Keratinocyte (primary cell): ENCODE data around the gene TPO. TPM values are rescaled to one million over a fixed set of nuclear protein-coding genes. Genes with fewer than 3 reads are reported as not detected.

Experiments used
- DNase-seq: peaks from one replicate; pipeline ENCODE4 v3.0.0-alpha.2; 2011; ENCODE audit warnings: low read depth, missing footprints, low spot score
- FAIRE-seq: peaks from 2 replicates; lab custom pipeline; 2011; peaks lifted over from hg19 to GRCh38; lab: Jason Lieb, UNC
- H2AFZ ChIP-seq: 2 replicates; pipeline ENCODE4 v1.6.0; 2012; ENCODE audit warnings: low read length, control low read depth, inconsistent platforms; ENCODE audit not compliant: control insufficient read depth
- H3K27ac ChIP-seq: 2 replicates; pipeline ENCODE4 v1.5.1; 2011; ENCODE audit warnings: low read length; ENCODE audit not compliant: control insufficient read depth, insufficient read depth
- H3K27me3 ChIP-seq: 3 replicates; pipeline ENCODE4 v1.6.0; 2011; ENCODE audit warnings: low read length; ENCODE audit not compliant: control insufficient read depth, insufficient read depth; ENCODE audit errors: extremely low read depth
- H3K36me3 ChIP-seq, 2 experiments: 2 replicates in 1 of 2; 3 replicates in 1 of 2; pipeline ENCODE4 v1.5.1; 2011; ENCODE audit warnings: low read length in 2 of 2, mild to moderate bottlenecking in 1 of 2; ENCODE audit not compliant: control insufficient read depth in 2 of 2, insufficient read depth in 2 of 2; ENCODE audit errors: extremely low read depth in 1 of 2
- H3K4me1 ChIP-seq: 3 replicates; pipeline ENCODE4 v1.5.1; 2011; ENCODE audit warnings: low read length; ENCODE audit not compliant: control insufficient read depth, insufficient read depth; ENCODE audit errors: extremely low read depth
- H3K4me2 ChIP-seq: 3 replicates; pipeline ENCODE4 v1.6.0; 2011; ENCODE audit warnings: low read depth, low read length; ENCODE audit not compliant: control insufficient read depth, insufficient read depth; ENCODE audit errors: extremely low read depth
- H3K4me3 ChIP-seq, 3 experiments: fragments of 200-600 bp in 1 of 3; sonication (generic) in 1 of 3; 2 replicates in 2 of 3; 3 replicates in 1 of 3; pipeline ENCODE4 v1.5.1; 2011 to 2016; ENCODE audit warnings: low read length in 3 of 3, mild to moderate bottlenecking in 3 of 3, control low read depth in 2 of 3, inconsistent platforms in 1 of 3, low read depth in 1 of 3, mixed read lengths in 1 of 3, mixed run types in 1 of 3, moderate library complexity in 1 of 3; ENCODE audit not compliant: control insufficient read depth in 2 of 3, insufficient read depth in 2 of 3; ENCODE audit errors: extremely low read depth in 1 of 3
- H3K79me2 ChIP-seq: 2 replicates; pipeline ENCODE4 v1.6.0; 2012; ENCODE audit warnings: low read length; ENCODE audit not compliant: control insufficient read depth, insufficient read depth
- H3K9ac ChIP-seq: 3 replicates; pipeline ENCODE4 v1.6.0; 2011; ENCODE audit warnings: low read length; ENCODE audit not compliant: control insufficient read depth, insufficient read depth; ENCODE audit errors: extremely low read depth
- H3K9me1 ChIP-seq: 3 replicates; pipeline ENCODE4 v1.6.0; 2011; ENCODE audit warnings: low read length; ENCODE audit not compliant: control insufficient read depth, insufficient read depth; ENCODE audit errors: extremely low read depth
- H3K9me3 ChIP-seq: 2 replicates; pipeline ENCODE4 v1.5.1; 2012; ENCODE audit warnings: low read depth, low read length; ENCODE audit not compliant: control insufficient read depth
- H4K20me1 ChIP-seq: 3 replicates; pipeline ENCODE4 v1.6.0; 2011; ENCODE audit warnings: low read length; ENCODE audit not compliant: control insufficient read depth, insufficient read depth; ENCODE audit errors: extremely low read depth
- EZH2 ChIP-seq: IDR thresholded peaks from one replicate; pipeline ENCODE4 v1.6.1; 2012; ENCODE audit warnings: inconsistent platforms, mild to moderate bottlenecking, low read length, moderate library complexity
- dilution Hi-C: fragments of 300-500 bp; cut with MboI; formaldehyde crosslinking; loops from one replicate; pipeline ENCODE4 v1.7.0; 2020; ENCODE audit warnings: low sequenced_read_pairs; ENCODE audit not compliant: extremely low pct_ligation_motif_present
- polyA plus RNA-seq, 5 experiments: library from polyadenylated mRNA; depleted of rRNA in 3 of 5; stranded (reverse) in 3 of 5; stranded (forward) in 1 of 5; unstranded in 1 of 5; fragments of >200 nt; gene quantifications; 1 replicate in 1 of 5; 2 replicates in 3 of 5; 3 replicates in 1 of 5; pipeline versions ENCODE4 v1.2.1 to v1.2.3, GENCODE V29; 2011 to 2012; ENCODE audit warnings: missing spikeins in 2 of 5, low read depth in 1 of 5, low replicate concordance in 1 of 5
- TF ChIP-seq, protein P1 (sequence below), 3 experiments: IDR thresholded peaks in 1 of 3; conservative IDR thresholded peaks in 1 of 3; optimal IDR thresholded peaks in 1 of 3; 2 replicates in 2 of 3; 3 replicates in 1 of 3; pipeline versions ENCODE3 to v1.5.1; 2011; ENCODE audit warnings: low read length in 3 of 3, mild to moderate bottlenecking in 3 of 3, moderate library complexity in 2 of 3, control low read depth in 1 of 3, inconsistent platforms in 1 of 3; ENCODE audit not compliant: insufficient read depth in 2 of 3; ENCODE audit errors: extremely low read depth in 1 of 3

TPO gene
- polyA plus RNA-seq, 1 donor (not counting 4 experiments of a cell fraction or from before 2014, with no cell fraction given) = 0.07 TPM

DNA sequence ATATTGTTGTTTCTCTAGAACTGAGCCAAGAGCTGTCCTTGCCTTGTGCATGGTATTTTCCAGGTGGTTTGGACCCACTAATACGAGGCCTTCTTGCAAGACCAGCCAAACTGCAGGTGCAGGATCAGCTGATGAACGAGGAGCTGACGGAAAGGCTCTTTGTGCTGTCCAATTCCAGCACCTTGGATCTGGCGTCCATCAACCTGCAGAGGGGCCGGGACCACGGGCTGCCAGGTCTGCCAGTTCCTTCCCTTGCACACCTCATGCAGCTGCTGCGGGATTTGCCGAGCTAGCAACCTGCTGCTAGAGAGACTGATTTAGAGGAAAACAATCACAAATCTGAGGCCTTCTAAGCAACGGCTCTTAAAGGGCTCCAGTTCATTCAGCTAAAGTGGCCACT, 74.5 kb downstream of the TPO start:
- no peak overlapping the region for H3K4me2 ChIP-seq
- H3K79me2 ChIP-seq = no peaks in the 10 kb centered on the region
- H3K27ac ChIP-seq = no peak overlapping the region
- FAIRE-seq (no peak), DNase-seq (no peak)
- H3K36me3 ChIP-seq = no peaks in the 10 kb centered on the region
- dilution Hi-C loops = no loop called here
- H3K9me3 ChIP-seq = peaks cover 4% of the 10 kb centered on the region
- H3K9me1 ChIP-seq = no peaks in the 10 kb centered on the region
- H2AFZ ChIP-seq = no peak overlapping the region
- H3K4me1 ChIP-seq = no peaks in the 10 kb centered on the region
- H4K20me1 ChIP-seq = no peaks in the 10 kb centered on the region
- H3K27me3 ChIP-seq = no peaks in the 10 kb centered on the region
- no peak overlapping the region for H3K9ac ChIP-seq
- no peak overlapping the region for H3K4me3 ChIP-seq
- no peak for TF ChIP-seq EZH2
- TF ChIP-seq, protein P1, sequence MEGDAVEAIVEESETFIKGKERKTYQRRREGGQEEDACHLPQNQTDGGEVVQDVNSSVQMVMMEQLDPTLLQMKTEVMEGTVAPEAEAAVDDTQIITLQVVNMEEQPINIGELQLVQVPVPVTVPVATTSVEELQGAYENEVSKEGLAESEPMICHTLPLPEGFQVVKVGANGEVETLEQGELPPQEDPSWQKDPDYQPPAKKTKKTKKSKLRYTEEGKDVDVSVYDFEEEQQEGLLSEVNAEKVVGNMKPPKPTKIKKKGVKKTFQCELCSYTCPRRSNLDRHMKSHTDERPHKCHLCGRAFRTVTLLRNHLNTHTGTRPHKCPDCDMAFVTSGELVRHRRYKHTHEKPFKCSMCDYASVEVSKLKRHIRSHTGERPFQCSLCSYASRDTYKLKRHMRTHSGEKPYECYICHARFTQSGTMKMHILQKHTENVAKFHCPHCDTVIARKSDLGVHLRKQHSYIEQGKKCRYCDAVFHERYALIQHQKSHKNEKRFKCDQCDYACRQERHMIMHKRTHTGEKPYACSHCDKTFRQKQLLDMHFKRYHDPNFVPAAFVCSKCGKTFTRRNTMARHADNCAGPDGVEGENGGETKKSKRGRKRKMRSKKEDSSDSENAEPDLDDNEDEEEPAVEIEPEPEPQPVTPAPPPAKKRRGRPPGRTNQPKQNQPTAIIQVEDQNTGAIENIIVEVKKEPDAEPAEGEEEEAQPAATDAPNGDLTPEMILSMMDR (optimal IDR thresholded peaks at IDR 0.05 in 1 of 3, IDR thresholded peaks at IDR 0.05 in 1 of 3, conservative IDR thresholded peaks at IDR 0.05 in 1 of 3; ENCODE audit: extremely low read depth in 1 of 3, insufficient read depth in 2 of 3, low read length in 3 of 3) = no peak

DNA sequence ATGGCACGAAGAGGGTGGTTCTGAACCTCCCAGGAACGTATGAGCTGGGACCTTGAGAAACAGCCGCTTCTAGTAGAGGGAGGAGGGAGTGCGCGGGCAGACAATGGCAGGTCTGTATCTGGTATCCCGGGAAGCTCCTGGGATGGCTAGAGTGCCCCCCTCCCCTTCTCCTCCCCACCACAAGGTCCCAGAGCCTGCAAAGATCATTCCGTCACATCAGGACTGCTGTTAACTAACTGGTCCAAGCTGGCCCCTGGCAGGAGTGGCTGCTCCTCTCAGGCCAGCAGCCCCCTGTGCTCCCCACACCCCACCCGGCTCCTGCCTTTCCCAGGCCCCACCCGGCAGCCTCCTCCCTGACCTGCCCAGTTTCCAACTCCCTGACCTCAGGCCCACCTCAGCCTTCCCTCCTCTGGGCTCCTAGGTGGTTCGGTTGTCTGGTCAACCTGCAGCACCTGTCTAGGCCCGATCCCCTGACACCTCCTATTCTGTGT, 75.0 kb downstream of the TPO start:
- FAIRE-seq (no peak), DNase-seq (no peak)
- H3K27me3 ChIP-seq = no peaks in the 10 kb centered on the region
- H3K9me1 ChIP-seq = no peaks in the 10 kb centered on the region
- H4K20me1 ChIP-seq = no peaks in the 10 kb centered on the region
- H2AFZ ChIP-seq = no peak overlapping the region
- no peaks in the 10 kb centered on the region for H3K4me1 ChIP-seq
- dilution Hi-C loops = no loop called here
- H3K27ac ChIP-seq = no peak overlapping the region
- no peak overlapping the region for H3K4me2 ChIP-seq
- no peak overlapping the region for H3K9ac ChIP-seq
- no peak for TF ChIP-seq EZH2
- TF ChIP-seq, protein P1 (optimal IDR thresholded peaks at IDR 0.05 in 1 of 3, IDR thresholded peaks at IDR 0.05 in 1 of 3, conservative IDR thresholded peaks at IDR 0.05 in 1 of 3; ENCODE audit: extremely low read depth in 1 of 3, insufficient read depth in 2 of 3, low read length in 3 of 3) = no peak
- no peak overlapping the region for H3K4me3 ChIP-seq
- H3K36me3 ChIP-seq = no peaks in the 10 kb centered on the region
- H3K9me3 ChIP-seq = peaks cover 4% of the 10 kb centered on the region
- no peaks in the 10 kb centered on the region for H3K79me2 ChIP-seq
